ENCODE results near the gene KBTBD4.

DNA sequence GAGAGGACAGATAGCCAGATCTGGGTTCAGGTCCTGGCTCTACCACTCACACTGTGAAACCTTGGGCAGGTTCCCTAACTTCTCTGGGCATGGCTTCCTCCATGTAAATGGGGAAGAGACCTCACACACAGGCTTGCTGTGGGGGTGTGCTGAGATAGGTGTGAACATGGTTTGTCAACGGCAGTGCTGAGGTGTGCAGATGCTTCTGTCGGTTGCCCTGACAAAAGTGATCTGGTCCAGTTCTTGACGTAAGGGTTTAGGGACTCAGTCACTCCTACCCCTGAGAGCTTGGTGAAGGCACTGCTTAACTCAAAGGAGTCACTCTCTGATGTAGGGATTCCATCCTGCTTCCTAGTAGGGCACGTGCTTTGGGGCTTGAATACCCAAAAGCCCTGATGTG is 13.5 kb upstream of the KBTBD4 start:
- TF ChIP-seq, protein P1, sequence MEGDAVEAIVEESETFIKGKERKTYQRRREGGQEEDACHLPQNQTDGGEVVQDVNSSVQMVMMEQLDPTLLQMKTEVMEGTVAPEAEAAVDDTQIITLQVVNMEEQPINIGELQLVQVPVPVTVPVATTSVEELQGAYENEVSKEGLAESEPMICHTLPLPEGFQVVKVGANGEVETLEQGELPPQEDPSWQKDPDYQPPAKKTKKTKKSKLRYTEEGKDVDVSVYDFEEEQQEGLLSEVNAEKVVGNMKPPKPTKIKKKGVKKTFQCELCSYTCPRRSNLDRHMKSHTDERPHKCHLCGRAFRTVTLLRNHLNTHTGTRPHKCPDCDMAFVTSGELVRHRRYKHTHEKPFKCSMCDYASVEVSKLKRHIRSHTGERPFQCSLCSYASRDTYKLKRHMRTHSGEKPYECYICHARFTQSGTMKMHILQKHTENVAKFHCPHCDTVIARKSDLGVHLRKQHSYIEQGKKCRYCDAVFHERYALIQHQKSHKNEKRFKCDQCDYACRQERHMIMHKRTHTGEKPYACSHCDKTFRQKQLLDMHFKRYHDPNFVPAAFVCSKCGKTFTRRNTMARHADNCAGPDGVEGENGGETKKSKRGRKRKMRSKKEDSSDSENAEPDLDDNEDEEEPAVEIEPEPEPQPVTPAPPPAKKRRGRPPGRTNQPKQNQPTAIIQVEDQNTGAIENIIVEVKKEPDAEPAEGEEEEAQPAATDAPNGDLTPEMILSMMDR (IDR thresholded peaks at IDR 0.05), result no peak
- TF ChIP-seq EZH2 (IDR thresholded peaks at IDR 0.05; ENCODE audit: borderline replicate concordance, insufficient read depth, low read depth, low read length, poor library complexity, severe bottlenecking), result no peak

All from B cell (primary cell).